Measurements from ENCODE around the gene GFPT2. TPM values are rescaled to one million over a fixed set of nuclear protein-coding genes. Genes with fewer than 3 reads are reported as not detected.

Gene GFPT2
- total and polyA plus RNA-seq, 10 of the 15 experiments (the other 5 are each of a cell fraction or from before 2014, with no cell fraction given): 0.05 to 0.33 (median 0.11) TPM; not detected in 4

GRCh38 chr5:180311216-180311615 is 41.9 kb downstream of the GFPT2 start:
- H3K27me3 ChIP-seq (replicated peaks in 1 of 2; ENCODE audit: control insufficient read depth in 2 of 2, insufficient read depth in 2 of 2, low read length in 1 of 2): no peaks in the 10 kb centered on the region
- no peaks in the 10 kb centered on the region for H3K4me1 ChIP-seq (ENCODE audit: control insufficient read depth, insufficient read depth, low read length)
- H3K4me2 ChIP-seq (ENCODE audit: control insufficient read depth, insufficient read depth): no peak overlapping the region
- no peaks in the 10 kb centered on the region for H4K20me1 ChIP-seq (ENCODE audit: control insufficient read depth, insufficient read depth)
- ChIA-PET POLR2A (interaction anchor here (0.8 kb wide), 1 partner anchor 256 kb away, joined by 3 read pairs; no protein-coding TSS in a partner anchor), CTCF (interaction anchor here (8.8 kb wide), 1 partner anchor 17 kb away, joined by 40 read pairs; no protein-coding TSS in a partner anchor), RAD21 (ENCODE audit: unreplicated experiment) (no interaction called here), SMC1A (ENCODE audit: uncharacterized antibody, unreplicated experiment) (no interaction called here)
- H3K79me2 ChIP-seq (ENCODE audit: control insufficient read depth, insufficient read depth, low read length): no peaks in the 10 kb centered on the region
- BruUV-seq (replicated peaks): no TSS peak
- H3K36me3 ChIP-seq (ENCODE audit: control insufficient read depth in 2 of 2, insufficient read depth in 2 of 2, low read length in 1 of 2): no peaks in the 10 kb centered on the region
- intact Hi-C loops (cut with micrococcal nuclease; ENCODE audit: unreplicated experiment): no loop called here
- no peak for ATAC-seq
- DNase-seq (ENCODE audit: low read depth, low spot score): no peak
- WGBS (ENCODE audit: insufficient coverage, insufficient replicate concordance, low lambda C conversion rate, missing lambda C conversion rate): 47% methylated on average over 11 of the region's 11 CpGs
- no peak overlapping the region for H2AFZ ChIP-seq (ENCODE audit: control insufficient read depth, low read depth, low read length)
- no peak overlapping the region for H3K4me3 ChIP-seq
- no peaks in the 10 kb centered on the region for H3K9me3 ChIP-seq (replicated peaks; ENCODE audit: control insufficient read depth, insufficient read depth, low read length)
- in situ Hi-C loops (cut with MboI): no loop called here
- H3K9ac ChIP-seq (ENCODE audit: control insufficient read depth, insufficient read depth, low read length): no peak overlapping the region
- no peak for TF ChIP-seq PBX3 (IDR thresholded peaks at IDR 0.05; ENCODE audit: insufficient replicate concordance, low read depth, low read length)
- TF ChIP-seq WRNIP1 (IDR thresholded peaks at IDR 0.05; ENCODE audit: borderline replicate concordance, low read depth, low read length): no peak
- no peak overlapping the region for H3K27ac ChIP-seq (ENCODE audit: control insufficient read depth, insufficient read depth)
- no peak for FAIRE-seq

GRCh38 chr5:180306796-180307195 is 46.3 kb downstream of the GFPT2 start:
- 28% methylated on average over 7 of the region's 8 CpGs for WGBS (ENCODE audit: insufficient coverage, insufficient replicate concordance, low lambda C conversion rate, missing lambda C conversion rate)
- RAD21 ChIA-PET (ENCODE audit: unreplicated experiment): interaction anchor here (1.4 to 1.5 kb wide), 2 partner anchors 9 to 14 kb away, joined by 4 read pairs; no protein-coding TSS in a partner anchor
- no peak for TF ChIP-seq IRF3 (IDR thresholded peaks at IDR 0.05)
- no peak for TF ChIP-seq SMAD5 (IDR thresholded peaks at IDR 0.05; ENCODE audit: low read depth)
- no peak for TF ChIP-seq PAX5 (IDR thresholded peaks at IDR 0.05; ENCODE audit: borderline replicate concordance, low read depth, low read length)
- TF ChIP-seq BHLHE40 (IDR thresholded peaks at IDR 0.05; ENCODE audit: borderline replicate concordance in 1 of 2, low read depth in 2 of 2, low read length in 1 of 2): no peak
- no peak for TF ChIP-seq NR2F1 (conservative IDR thresholded peaks at IDR 0.05)
- no peak for TF ChIP-seq STAT3 (IDR thresholded peaks at IDR 0.05; ENCODE audit: low read depth, low read length)
- no peak for TF ChIP-seq PBX3 (IDR thresholded peaks at IDR 0.05; ENCODE audit: insufficient replicate concordance, low read depth, low read length)
- TF ChIP-seq E4F1 (IDR thresholded peaks at IDR 0.05; ENCODE audit: borderline replicate concordance, partially characterized antibody): no peak

More at GRCh38 chr5:180306796-180307195, 46.3 kb downstream of the GFPT2 start:
- H3K4me3 ChIP-seq: no peak overlapping the region
- H4K20me1 ChIP-seq (ENCODE audit: control insufficient read depth, insufficient read depth): no peaks in the 10 kb centered on the region
- H3K79me2 ChIP-seq (ENCODE audit: control insufficient read depth, insufficient read depth, low read length): no peaks in the 10 kb centered on the region
- ChIA-PET CTCF (interaction anchor here (0.8 to 8.8 kb wide), 4 partner anchors 9 to 22 kb away, joined by 3 to 40 read pairs (median 4); no protein-coding TSS in a partner anchor), POLR2A (no interaction called here), SMC1A (ENCODE audit: uncharacterized antibody, unreplicated experiment) (no interaction called here)
- ATAC-seq (no peak), DNase-seq (ENCODE audit: low read depth, low spot score) (no peak), FAIRE-seq (no peak)
- intact Hi-C loops (cut with micrococcal nuclease; ENCODE audit: unreplicated experiment) (no loop called here), in situ Hi-C loops (cut with MboI) (no loop called here)
- BruUV-seq (replicated peaks): no TSS peak
- no peaks in the 10 kb centered on the region; a peak in 1 of 4 replicates for H3K27me3 ChIP-seq (replicated peaks in 1 of 2; ENCODE audit: control insufficient read depth in 2 of 2, insufficient read depth in 2 of 2, low read length in 1 of 2)
- no peak overlapping the region for H3K4me2 ChIP-seq (ENCODE audit: control insufficient read depth, insufficient read depth)
- no peaks in the 10 kb centered on the region for H3K36me3 ChIP-seq (ENCODE audit: control insufficient read depth in 2 of 2, insufficient read depth in 2 of 2, low read length in 1 of 2)
- H3K9me3 ChIP-seq (replicated peaks; ENCODE audit: control insufficient read depth, insufficient read depth, low read length): no peaks in the 10 kb centered on the region
- H2AFZ ChIP-seq (ENCODE audit: control insufficient read depth, low read depth, low read length): no peak overlapping the region
- H3K4me1 ChIP-seq (ENCODE audit: control insufficient read depth, insufficient read depth, low read length): no peaks in the 10 kb centered on the region
- no peak overlapping the region for H3K9ac ChIP-seq (ENCODE audit: control insufficient read depth, insufficient read depth, low read length)
- H3K27ac ChIP-seq (ENCODE audit: control insufficient read depth, insufficient read depth): no peak overlapping the region

Measured in GM12878 (cell line).